CD8-positive, alpha-beta memory T cell (primary cell): ENCODE data around the gene LRRC31. TPM values are rescaled to one million over a fixed set of nuclear protein-coding genes. Genes with fewer than 3 reads are reported as not detected.

Experiments
- CTCF ChIA-PET: fragments of 350-600 bp; sonication (Branson Sonifier 250); formaldehyde crosslinking; loops from one replicate; lab custom pipeline; 2021; ENCODE audit warnings: antibody characterized with exemption; lab: Charles Lee
- POLR2A ChIA-PET: fragments of 350-600 bp; sonication (Branson Sonifier 250); formaldehyde crosslinking; loops from one replicate; lab custom pipeline; 2021; ENCODE audit warnings: antibody characterized with exemption; lab: Charles Lee
- DNase-seq, 5 donors: peaks; one replicate each; pipeline versions ENCODE4 v3.0.0 to v3.0.0-alpha.2; 2020 to 2022; ENCODE audit warnings: mixed read lengths in 1 of 5
- H3K27ac ChIP-seq: one replicate; pipeline ENCODE4 v1.7.0; 2013; ENCODE audit warnings: low read depth, mild to moderate bottlenecking, low read length, moderate library complexity
- H3K27me3 ChIP-seq: 2 replicates; pipeline ENCODE4 v1.7.0; 2013; ENCODE audit warnings: low read length, mild to moderate bottlenecking; ENCODE audit not compliant: insufficient read depth, poor library complexity, severe bottlenecking
- H3K36me3 ChIP-seq: 2 replicates; pipeline ENCODE4 v1.7.0; 2013; ENCODE audit warnings: mild to moderate bottlenecking, low read length, moderate library complexity; ENCODE audit not compliant: insufficient read depth
- H3K4me1 ChIP-seq: 2 replicates; pipeline ENCODE4 v1.7.0; 2013; ENCODE audit warnings: mild to moderate bottlenecking, low read length, moderate library complexity; ENCODE audit not compliant: insufficient read depth
- H3K4me3 ChIP-seq: 2 replicates; pipeline ENCODE4 v1.7.0; 2013; ENCODE audit warnings: mild to moderate bottlenecking, low read length
- H3K9me3 ChIP-seq: 2 replicates; pipeline ENCODE4 v1.7.0; 2013; ENCODE audit warnings: mild to moderate bottlenecking, low read length
- H3K27ac Mint-ChIP-seq, 8 donors: one replicate each; pipeline ENCODE4 v1.8.0; 2020 to 2021; ENCODE audit warnings: mixed read lengths in 8 of 8, mild to moderate bottlenecking in 6 of 8, inconsistent platforms in 3 of 8, moderate library complexity in 3 of 8
- H3K27me3 Mint-ChIP-seq, 2 donors: one replicate each; pipeline ENCODE4 v1.8.0; 2020 to 2021; ENCODE audit warnings: mixed read lengths in 2 of 2, mild to moderate bottlenecking in 1 of 2, moderate library complexity in 1 of 2
- H3K36me3 Mint-ChIP-seq, 3 donors: one replicate each; pipeline ENCODE4 v1.8.0; 2020 to 2021; ENCODE audit warnings: mixed read lengths in 3 of 3, inconsistent platforms in 1 of 3, mild to moderate bottlenecking in 1 of 3
- H3K4me1 Mint-ChIP-seq, 3 donors: one replicate each; pipeline ENCODE4 v1.8.0; 2020 to 2021; ENCODE audit warnings: mixed read lengths in 3 of 3, inconsistent platforms in 1 of 3, mild to moderate bottlenecking in 1 of 3
- H3K4me3 Mint-ChIP-seq, 7 donors: one replicate each; pipeline ENCODE4 v1.8.0; 2020 to 2021; ENCODE audit warnings: mixed read lengths in 7 of 7, mild to moderate bottlenecking in 6 of 7, moderate library complexity in 4 of 7, inconsistent platforms in 2 of 7
- H3K9me3 Mint-ChIP-seq, 5 donors: one replicate each; pipeline ENCODE4 v1.8.0; 2020 to 2022; ENCODE audit warnings: mixed read lengths in 5 of 5, mild to moderate bottlenecking in 3 of 5, moderate library complexity in 2 of 5, inconsistent platforms in 1 of 5
- polyA plus RNA-seq: library from polyadenylated mRNA; unstranded; fragments of 300-500 nt; fragmentation: Illumina TruSeq; gene quantifications from one replicate; pipeline ENCODE4 v1.2.3, GENCODE V29; 2021
- total RNA-seq, 2 experiments: library from RNA; stranded (reverse); gene quantifications; one replicate each; pipeline ENCODE4 v1.2.3, GENCODE V29; 2021

LRRC31 gene
- total and polyA plus RNA-seq, 3 experiments from 2014 or later, result not detected

DNA sequence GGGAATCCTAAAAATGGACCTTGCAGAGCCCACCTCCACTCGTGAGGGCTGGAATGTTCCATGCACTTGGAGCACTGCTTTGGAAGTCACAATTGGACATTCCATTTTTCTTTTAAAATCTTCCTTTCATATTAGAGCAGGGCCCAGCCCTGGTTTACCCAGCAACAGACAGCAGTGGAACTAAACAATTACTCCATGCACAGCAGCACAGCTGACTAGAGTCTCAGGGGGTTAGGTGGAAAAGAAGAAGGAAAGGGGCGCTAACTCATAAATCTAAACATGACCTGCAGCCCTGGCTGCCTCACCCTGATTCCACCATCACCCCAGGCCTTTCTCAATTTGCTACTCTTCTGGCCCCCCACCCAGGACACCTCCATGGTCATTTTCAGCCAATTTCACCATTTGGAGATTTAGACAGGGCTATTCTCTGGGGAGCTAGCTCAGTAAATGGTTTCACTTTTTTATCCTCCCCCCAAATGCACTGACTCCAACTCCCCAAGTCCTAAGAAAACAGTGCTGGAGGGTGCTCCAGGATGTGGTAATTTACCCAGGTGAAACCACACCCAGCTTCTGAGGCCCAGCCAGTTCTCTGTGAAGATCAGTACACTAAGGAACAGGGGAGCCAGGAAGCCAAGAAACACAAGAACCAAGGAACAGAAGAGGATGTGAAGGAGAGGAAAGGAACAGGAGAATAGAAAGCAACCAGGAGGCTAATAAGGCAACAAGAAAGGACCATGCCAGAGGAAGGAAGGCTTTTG is 1.6 kb upstream of the LRRC31 start:
- Mint-ChIP-seq H3K27me3 (peaks cover 9 to 16% of the 10 kb centered on the region in 2 donors), H3K27ac (peak overlapping the region in 2 of 8 donors; percentile 32 to 61), H3K36me3 (no peaks in the 10 kb centered on the region), H3K4me3 (no peak overlapping the region), H3K9me3 (no peaks in the 10 kb centered on the region), H3K4me1 (peaks cover 7 to 13% (median 12%) of the 10 kb centered on the region in 3 donors)
- H3K4me1 ChIP-seq, result peaks cover 17% of the 10 kb centered on the region
- H3K9me3 ChIP-seq, result no peaks in the 10 kb centered on the region
- CTCF ChIA-PET, result interaction anchor here (1.0 kb wide), 1 partner anchor 8 kb away, joined by 4 read pairs; no protein-coding TSS in a partner anchor
- H3K27ac ChIP-seq, result no peak overlapping the region
- DNase-seq, result peak in 1 of 5 donors; percentile 26
- H3K27me3 ChIP-seq, result no peaks in the 10 kb centered on the region
- no peaks in the 10 kb centered on the region for H3K36me3 ChIP-seq
- no peak overlapping the region for H3K4me3 ChIP-seq
- POLR2A ChIA-PET, result no interaction called here

- ChIA-PET CTCF (no interaction called here), POLR2A (no interaction called here)
- Histone ChIP-seq H3K36me3 (no peaks in the 10 kb centered on the region), H3K27ac (no peak overlapping the region), H3K27me3 (no peaks in the 10 kb centered on the region), H3K9me3 (no peaks in the 10 kb centered on the region), H3K4me3 (no peak overlapping the region), H3K4me1 (peaks cover 31% of the 10 kb centered on the region)
- no peak overlapping the region for H3K27ac Mint-ChIP-seq
- H3K9me3 Mint-ChIP-seq, result no peaks in the 10 kb centered on the region
- DNase-seq, result no peak
- no peak overlapping the region for H3K4me3 Mint-ChIP-seq
- peaks cover 9 to 14% of the 10 kb centered on the region in 2 donors for H3K27me3 Mint-ChIP-seq
- peaks cover 0 to 2% (median 0%) of the 10 kb centered on the region in 3 donors for H3K36me3 Mint-ChIP-seq
- H3K4me1 Mint-ChIP-seq, result peaks cover 10 to 22% (median 20%) of the 10 kb centered on the region in 3 donors
These were observed 1.4 kb downstream of the LRRC31 start for GRCh38 chr3:169868369-169868768.

- H3K4me3 ChIP-seq, result no peak overlapping the region
- peaks cover 31% of the 10 kb centered on the region for H3K4me1 ChIP-seq
- no peaks in the 10 kb centered on the region for H3K9me3 ChIP-seq
- DNase-seq, result no peak
- Mint-ChIP-seq H3K4me1 (peaks cover 11 to 24% (median 22%) of the 10 kb centered on the region in 3 donors), H3K27ac (no peak overlapping the region), H3K27me3 (peaks cover 9 to 14% of the 10 kb centered on the region in 2 donors), H3K9me3 (no peaks in the 10 kb centered on the region), H3K4me3 (no peak overlapping the region), H3K36me3 (peaks cover 0 to 2% (median 0%) of the 10 kb centered on the region in 3 donors)
- H3K27ac ChIP-seq, result no peak overlapping the region
- ChIA-PET POLR2A (no interaction called here), CTCF (interaction anchor here (2.1 kb wide), 1 partner anchor 9 kb away, joined by 5 read pairs; no protein-coding TSS in a partner anchor)
- H3K36me3 ChIP-seq, result no peaks in the 10 kb centered on the region
- H3K27me3 ChIP-seq, result no peaks in the 10 kb centered on the region
These were observed 2.0 kb downstream of the LRRC31 start for GRCh38 chr3:169867584-169868210.

- H3K27ac Mint-ChIP-seq, result peak overlapping the region in 1 of 8 donors; percentile 22
- H3K27me3 Mint-ChIP-seq, result peaks cover 10 to 22% of the 10 kb centered on the region in 2 donors
These were observed 4.5 kb downstream of the LRRC31 start for GRCh38 chr3:169865176-169865767.

GRCh38 chr3:169864270-169864669 is 5.5 kb downstream of the LRRC31 start:
- DNase-seq, result no peak
- Mint-ChIP-seq H3K4me3 (no peak overlapping the region), H3K9me3 (no peaks in the 10 kb centered on the region), H3K4me1 (peaks cover 4 to 12% (median 9%) of the 10 kb centered on the region in 3 donors), H3K27me3 (peaks cover 7 to 23% of the 10 kb centered on the region in 2 donors), H3K36me3 (peaks cover 0 to 2% (median 0%) of the 10 kb centered on the region in 3 donors), H3K27ac (no peak overlapping the region)
- no peaks in the 10 kb centered on the region for H3K9me3 ChIP-seq
- H3K27ac ChIP-seq, result no peak overlapping the region
- ChIA-PET CTCF (interaction anchor here (1.2 to 1.7 kb wide), 2 partner anchors 21 to 947 kb away, joined by 3 to 4 read pairs; no protein-coding TSS in a partner anchor), POLR2A (no interaction called here)
- peaks cover 14% of the 10 kb centered on the region for H3K4me1 ChIP-seq
- no peaks in the 10 kb centered on the region for H3K27me3 ChIP-seq
- H3K36me3 ChIP-seq, result no peaks in the 10 kb centered on the region
- no peak overlapping the region for H3K4me3 ChIP-seq

More at GRCh38 chr3:169865176-169865767, 4.5 kb downstream of the LRRC31 start:
- no peak overlapping the region for H3K27ac ChIP-seq
- no peaks in the 10 kb centered on the region for H3K36me3 ChIP-seq
- peaks cover 4 to 12% (median 10%) of the 10 kb centered on the region in 3 donors for H3K4me1 Mint-ChIP-seq
- H3K4me3 ChIP-seq, result no peak overlapping the region
- ChIA-PET POLR2A (no interaction called here), CTCF (interaction anchor here (0.7 kb wide), 1 partner anchor 228 kb away, joined by 3 read pairs; no protein-coding TSS in a partner anchor)
- H3K36me3 Mint-ChIP-seq, result peaks cover 0 to 2% (median 0%) of the 10 kb centered on the region in 3 donors
- peaks cover 14% of the 10 kb centered on the region for H3K4me1 ChIP-seq
- no peak overlapping the region for H3K4me3 Mint-ChIP-seq
- no peaks in the 10 kb centered on the region for H3K9me3 Mint-ChIP-seq
- H3K27me3 ChIP-seq, result no peaks in the 10 kb centered on the region
- DNase-seq, result peak in 1 of 5 donors; percentile 37
- no peaks in the 10 kb centered on the region for H3K9me3 ChIP-seq

DNA sequence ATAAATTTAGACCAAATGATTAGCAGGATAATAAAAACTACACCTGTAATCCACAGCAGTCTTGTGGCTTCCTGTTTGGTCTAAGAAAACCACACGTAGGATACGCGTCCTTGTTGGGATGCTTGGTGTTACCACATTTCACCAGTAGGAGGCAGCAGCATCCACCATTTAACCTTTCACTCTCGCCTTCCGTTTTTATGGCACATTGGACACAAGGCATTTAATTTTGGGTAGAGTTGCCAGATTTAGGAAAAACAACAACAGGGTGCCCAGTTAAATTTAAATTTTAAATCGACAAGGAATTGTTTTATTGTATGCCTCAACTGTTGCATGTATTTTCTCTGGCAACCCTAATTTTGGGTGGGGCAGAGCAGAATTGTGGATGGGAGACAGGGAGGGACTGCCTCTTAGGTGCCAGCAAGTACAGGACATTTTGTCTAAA is 6.3 kb downstream of the LRRC31 start:
- Histone ChIP-seq H3K36me3 (no peaks in the 10 kb centered on the region), H3K4me1 (peaks cover 14% of the 10 kb centered on the region), H3K9me3 (no peaks in the 10 kb centered on the region), H3K4me3 (no peak overlapping the region), H3K27me3 (no peaks in the 10 kb centered on the region), H3K27ac (no peak overlapping the region)
- Mint-ChIP-seq H3K4me1 (peaks cover 4 to 12% (median 9%) of the 10 kb centered on the region in 3 donors), H3K27ac (no peak overlapping the region), H3K9me3 (no peaks in the 10 kb centered on the region), H3K36me3 (peaks cover 0 to 2% (median 0%) of the 10 kb centered on the region in 3 donors), H3K4me3 (peak overlapping the region in 1 of 7 donors; percentile 32), H3K27me3 (peaks cover 7 to 25% of the 10 kb centered on the region in 2 donors)
- CTCF ChIA-PET, result interaction anchor here (1.1 to 1.7 kb wide), 9 partner anchors 8 to 948 kb away, joined by 3 to 6 read pairs (median 4); partner anchors contain the start of gene SEC62
- POLR2A ChIA-PET, result no interaction called here
- DNase-seq, result peak; percentile 26 to 68 (median 54)

DNA sequence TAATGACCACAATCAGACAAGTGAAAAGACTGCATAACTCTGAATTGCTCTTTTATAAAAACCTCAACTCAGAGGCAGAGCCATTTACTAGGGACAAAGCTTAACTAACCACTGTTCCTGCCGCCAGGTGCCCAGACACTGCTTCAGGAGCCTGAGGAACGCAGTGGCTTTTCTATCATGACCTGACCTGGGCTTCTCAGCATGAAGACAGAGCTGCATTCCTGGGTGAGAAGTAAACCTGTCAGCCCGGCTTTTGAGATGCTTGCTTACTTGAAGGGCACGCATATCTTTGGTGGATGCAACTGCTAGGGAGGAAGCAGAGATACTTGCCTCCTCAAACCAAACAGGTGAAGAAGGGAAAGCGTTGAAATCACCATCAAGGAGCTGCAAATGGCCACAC is 7.9 kb downstream of the LRRC31 start:
- Mint-ChIP-seq H3K27ac (peak overlapping the region in 1 of 8 donors; percentile 34), H3K4me3 (no peak overlapping the region), H3K4me1 (peaks cover 4 to 12% (median 9%) of the 10 kb centered on the region in 3 donors), H3K27me3 (peaks cover 7 to 35% of the 10 kb centered on the region in 2 donors), H3K36me3 (peaks cover 0 to 2% (median 0%) of the 10 kb centered on the region in 3 donors), H3K9me3 (no peaks in the 10 kb centered on the region)
- no peak overlapping the region for H3K27ac ChIP-seq
- no peak for DNase-seq
- no peaks in the 10 kb centered on the region for H3K36me3 ChIP-seq
- no peak overlapping the region for H3K4me3 ChIP-seq
- H3K9me3 ChIP-seq, result no peaks in the 10 kb centered on the region
- ChIA-PET CTCF (interaction anchor here (1.1 to 1.7 kb wide), 3 partner anchors 12 to 21 kb away, joined by 3 to 4 read pairs (median 3); no protein-coding TSS in a partner anchor), POLR2A (interaction anchor here (0.7 kb wide), 1 partner anchor 193 kb away, joined by 3 read pairs; no protein-coding TSS in a partner anchor)
- H3K27me3 ChIP-seq, result no peaks in the 10 kb centered on the region
- H3K4me1 ChIP-seq, result peaks cover 14% of the 10 kb centered on the region
